ENCODE measurements around the gene SRRM1. TPM values are rescaled to one million over a fixed set of nuclear protein-coding genes. Genes with fewer than 3 reads are reported as not detected.

Gene SRRM1
- total and polyA plus RNA-seq, 10 of the 15 experiments (the other 5 are each of a cell fraction or from before 2014, with no cell fraction given), result 36.8 to 285 (median 126) TPM

DNA sequence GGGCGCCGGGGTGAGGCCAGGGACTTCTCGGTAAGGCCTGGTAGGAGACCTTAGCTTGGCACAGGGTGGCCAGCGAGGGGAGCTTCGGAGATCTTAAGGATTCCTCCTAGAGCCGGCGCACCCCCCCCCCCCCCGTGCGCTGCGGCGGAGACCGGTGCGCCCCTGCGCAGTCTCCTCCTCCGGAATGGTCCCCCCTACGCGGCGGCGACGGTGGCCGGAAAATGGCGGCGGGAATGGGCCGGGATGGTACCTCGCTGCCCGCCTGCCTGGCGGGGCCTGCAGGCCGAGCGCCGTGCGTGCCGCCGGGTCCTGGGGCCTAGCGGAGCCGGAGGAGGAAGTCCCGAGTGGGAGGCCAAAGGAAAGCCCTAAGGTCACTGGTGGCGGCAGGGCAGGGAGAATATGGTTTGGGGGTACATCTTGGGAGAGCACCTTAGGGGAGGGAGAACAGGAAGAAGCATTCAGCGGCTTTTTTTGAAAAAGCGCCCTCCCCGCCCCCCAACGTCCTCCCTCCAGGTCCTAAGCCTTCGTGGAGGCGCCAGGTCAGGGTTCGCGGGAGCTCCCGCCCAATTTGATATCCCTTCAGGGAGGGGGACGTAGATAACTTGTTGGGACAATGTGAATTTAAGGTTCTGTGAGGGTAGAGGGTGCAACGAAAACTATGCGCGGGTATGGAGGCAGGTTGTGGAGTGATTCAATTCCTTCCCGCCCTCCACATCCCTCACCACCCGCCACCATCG is 429 bp downstream of the SRRM1 start (continued):
- TF ChIP-seq MYC (IDR thresholded peaks at IDR 0.05; ENCODE audit: insufficient read depth, insufficient read length, insufficient replicate concordance, low read length, severe bottlenecking) (no peak), EZH2 (IDR thresholded peaks at IDR 0.05; ENCODE audit: borderline replicate concordance, control insufficient read depth, low read depth, low read length) (no peak), SRF (IDR thresholded peaks at IDR 0.05; ENCODE audit: low read depth in 2 of 2, low read length in 2 of 2) (no peak), ZNF207 (IDR thresholded peaks at IDR 0.05; ENCODE audit: borderline replicate concordance) (no peak), SIX5 (IDR thresholded peaks at IDR 0.05; ENCODE audit: low read depth, low read length, severe bottlenecking) (no peak), SMAD1 (IDR thresholded peaks at IDR 0.05; ENCODE audit: low read depth, partially characterized antibody) (no peak), TCF7 (IDR thresholded peaks at IDR 0.05; ENCODE audit: borderline replicate concordance) (no peak), TCF12 (IDR thresholded peaks at IDR 0.05; ENCODE audit: low read depth, low read length) (no peak), WRNIP1 (IDR thresholded peaks at IDR 0.05; ENCODE audit: borderline replicate concordance, low read depth, low read length) (no peak), NR2C2 (IDR thresholded peaks at IDR 0.05; ENCODE audit: borderline replicate concordance, control insufficient read depth, insufficient read length, low read depth) (no peak), MYB (IDR thresholded peaks at IDR 0.05; ENCODE audit: borderline replicate concordance, low read depth, low read length) (no peak), NR2C1 (IDR thresholded peaks at IDR 0.05) (peak; percentile 8; the same call in 1 of the 2 replicates), TAF1 (IDR thresholded peaks at IDR 0.05; ENCODE audit: borderline replicate concordance, low read depth, low read length) (0 out of 2 replicates have a peak, but pooled peaks have one; percentile 56), ESRRA (IDR thresholded peaks at IDR 0.05; ENCODE audit: low read length) (no peak), POLR2A (IDR thresholded peaks at IDR 0.05; ENCODE audit: low read depth, low read length) (peak; percentile 3; the same call in 1 of the 2 replicates), GATAD2B (conservative IDR thresholded peaks at IDR 0.05; ENCODE audit: low read depth) (peak; percentile 63), CHD4 (IDR thresholded peaks at IDR 0.05) (no peak), BRCA1 (IDR thresholded peaks at IDR 0.05; ENCODE audit: low read depth, low read length) (no peak), CREM (IDR thresholded peaks at IDR 0.05; ENCODE audit: low read depth) (no peak), FOXK2 (IDR thresholded peaks at IDR 0.05) (no peak), NFXL1 (IDR thresholded peaks at IDR 0.05; ENCODE audit: borderline replicate concordance) (no peak)
- TF ChIP-seq, protein P1, sequence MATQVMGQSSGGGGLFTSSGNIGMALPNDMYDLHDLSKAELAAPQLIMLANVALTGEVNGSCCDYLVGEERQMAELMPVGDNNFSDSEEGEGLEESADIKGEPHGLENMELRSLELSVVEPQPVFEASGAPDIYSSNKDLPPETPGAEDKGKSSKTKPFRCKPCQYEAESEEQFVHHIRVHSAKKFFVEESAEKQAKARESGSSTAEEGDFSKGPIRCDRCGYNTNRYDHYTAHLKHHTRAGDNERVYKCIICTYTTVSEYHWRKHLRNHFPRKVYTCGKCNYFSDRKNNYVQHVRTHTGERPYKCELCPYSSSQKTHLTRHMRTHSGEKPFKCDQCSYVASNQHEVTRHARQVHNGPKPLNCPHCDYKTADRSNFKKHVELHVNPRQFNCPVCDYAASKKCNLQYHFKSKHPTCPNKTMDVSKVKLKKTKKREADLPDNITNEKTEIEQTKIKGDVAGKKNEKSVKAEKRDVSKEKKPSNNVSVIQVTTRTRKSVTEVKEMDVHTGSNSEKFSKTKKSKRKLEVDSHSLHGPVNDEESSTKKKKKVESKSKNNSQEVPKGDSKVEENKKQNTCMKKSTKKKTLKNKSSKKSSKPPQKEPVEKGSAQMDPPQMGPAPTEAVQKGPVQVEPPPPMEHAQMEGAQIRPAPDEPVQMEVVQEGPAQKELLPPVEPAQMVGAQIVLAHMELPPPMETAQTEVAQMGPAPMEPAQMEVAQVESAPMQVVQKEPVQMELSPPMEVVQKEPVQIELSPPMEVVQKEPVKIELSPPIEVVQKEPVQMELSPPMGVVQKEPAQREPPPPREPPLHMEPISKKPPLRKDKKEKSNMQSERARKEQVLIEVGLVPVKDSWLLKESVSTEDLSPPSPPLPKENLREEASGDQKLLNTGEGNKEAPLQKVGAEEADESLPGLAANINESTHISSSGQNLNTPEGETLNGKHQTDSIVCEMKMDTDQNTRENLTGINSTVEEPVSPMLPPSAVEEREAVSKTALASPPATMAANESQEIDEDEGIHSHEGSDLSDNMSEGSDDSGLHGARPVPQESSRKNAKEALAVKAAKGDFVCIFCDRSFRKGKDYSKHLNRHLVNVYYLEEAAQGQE (IDR thresholded peaks at IDR 0.05; ENCODE audit: low read depth, low read length), result no peak
- TF ChIP-seq, protein P2, sequence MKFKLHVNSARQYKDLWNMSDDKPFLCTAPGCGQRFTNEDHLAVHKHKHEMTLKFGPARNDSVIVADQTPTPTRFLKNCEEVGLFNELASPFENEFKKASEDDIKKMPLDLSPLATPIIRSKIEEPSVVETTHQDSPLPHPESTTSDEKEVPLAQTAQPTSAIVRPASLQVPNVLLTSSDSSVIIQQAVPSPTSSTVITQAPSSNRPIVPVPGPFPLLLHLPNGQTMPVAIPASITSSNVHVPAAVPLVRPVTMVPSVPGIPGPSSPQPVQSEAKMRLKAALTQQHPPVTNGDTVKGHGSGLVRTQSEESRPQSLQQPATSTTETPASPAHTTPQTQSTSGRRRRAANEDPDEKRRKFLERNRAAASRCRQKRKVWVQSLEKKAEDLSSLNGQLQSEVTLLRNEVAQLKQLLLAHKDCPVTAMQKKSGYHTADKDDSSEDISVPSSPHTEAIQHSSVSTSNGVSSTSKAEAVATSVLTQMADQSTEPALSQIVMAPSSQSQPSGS (IDR thresholded peaks at IDR 0.05; ENCODE audit: low read length), result no peak
- TF ChIP-seq, protein P3, sequence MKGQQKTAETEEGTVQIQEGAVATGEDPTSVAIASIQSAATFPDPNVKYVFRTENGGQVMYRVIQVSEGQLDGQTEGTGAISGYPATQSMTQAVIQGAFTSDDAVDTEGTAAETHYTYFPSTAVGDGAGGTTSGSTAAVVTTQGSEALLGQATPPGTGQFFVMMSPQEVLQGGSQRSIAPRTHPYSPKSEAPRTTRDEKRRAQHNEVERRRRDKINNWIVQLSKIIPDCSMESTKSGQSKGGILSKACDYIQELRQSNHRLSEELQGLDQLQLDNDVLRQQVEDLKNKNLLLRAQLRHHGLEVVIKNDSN (IDR thresholded peaks at IDR 0.05; ENCODE audit: borderline replicate concordance, extremely low read length, insufficient read depth, low read depth, low read length), result no peak
- TF ChIP-seq, protein P4, sequence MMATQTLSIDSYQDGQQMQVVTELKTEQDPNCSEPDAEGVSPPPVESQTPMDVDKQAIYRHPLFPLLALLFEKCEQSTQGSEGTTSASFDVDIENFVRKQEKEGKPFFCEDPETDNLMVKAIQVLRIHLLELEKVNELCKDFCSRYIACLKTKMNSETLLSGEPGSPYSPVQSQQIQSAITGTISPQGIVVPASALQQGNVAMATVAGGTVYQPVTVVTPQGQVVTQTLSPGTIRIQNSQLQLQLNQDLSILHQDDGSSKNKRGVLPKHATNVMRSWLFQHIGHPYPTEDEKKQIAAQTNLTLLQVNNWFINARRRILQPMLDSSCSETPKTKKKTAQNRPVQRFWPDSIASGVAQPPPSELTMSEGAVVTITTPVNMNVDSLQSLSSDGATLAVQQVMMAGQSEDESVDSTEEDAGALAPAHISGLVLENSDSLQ (IDR thresholded peaks at IDR 0.05), result no peak
